ENCODE data around the gene SMARCE1. TPM values are rescaled to one million over a fixed set of nuclear protein-coding genes. Genes with fewer than 3 reads are reported as not detected.

SMARCE1 gene
- total and polyA plus RNA-seq, 9 of the 15 experiments (the other 6 are each of a cell fraction or from before 2014, with no cell fraction given): 64.1 to 142 (median 114) TPM

- Histone ChIP-seq H3K9me3 (replicated peaks; ENCODE audit: control insufficient read depth, insufficient read depth, low read depth, low read length) (no peaks in the 10 kb centered on the region; the same call in 1 of the 2 replicates), H3K36me3 (ENCODE audit: control insufficient read depth, insufficient read depth, low read length) (no peaks in the 10 kb centered on the region), H3K79me2 (ENCODE audit: control insufficient read depth, insufficient read depth, low read length) (no peaks in the 10 kb centered on the region), H3K27me3 (ENCODE audit: control insufficient read depth in 2 of 2, insufficient read depth in 2 of 2, low read length in 2 of 2) (no peaks in the 10 kb centered on the region), H4K20me1 (replicated peaks; ENCODE audit: control insufficient read depth, insufficient read depth, low read length) (no peaks in the 10 kb centered on the region), H3K9me1 (ENCODE audit: control insufficient read depth, insufficient read depth, low read length) (no peaks in the 10 kb centered on the region), H3K4me2 (ENCODE audit: insufficient read depth, low read length) (no peak overlapping the region), H3K4me1 (replicated peaks in 1 of 2; ENCODE audit: control insufficient read depth in 2 of 2, insufficient read depth in 2 of 2, low read length in 2 of 2) (peaks cover 4% of the 10 kb centered on the region in 2 experiments; a peak in 3 of 5 replicates), H3K9ac (ENCODE audit: insufficient read depth in 1 of 2, low read depth in 2 of 2, low read length in 2 of 2) (no peak overlapping the region), H3K27ac (ENCODE audit: extremely low read depth, low read depth, low read length) (no peak overlapping the region), H2AFZ (ENCODE audit: low read depth, low read length) (no peak overlapping the region), H3K4me3 (no peak overlapping the region)
- FAIRE-seq (no peak), DNase-seq (ENCODE audit: extremely low read depth in 1 of 4, low spot score in 3 of 4) (no peak), ATAC-seq (no peak)
- POLR2A ChIA-PET: no interaction called here
- WGBS (ENCODE audit: insufficient coverage, low coverage, missing lambda C conversion rate): 44% methylated on average over 1 of the region's 2 CpGs
- no TSS peak for BruUV-seq (replicated peaks)
- intact Hi-C loops (cut with micrococcal nuclease): no loop called here
- CTCF ChIA-PET (ENCODE audit: low intra/inter-chr PET ratio): no interaction called here
- in situ Hi-C loops (cut with MboI): no loop called here
- no peak for TF ChIP-seq TSHZ1 (CRISPR knock-in tag; IDR thresholded peaks at IDR 0.05)
- no peak for TF ChIP-seq ZNF174 (CRISPR knock-in tag; IDR thresholded peaks at IDR 0.05)
- TF ChIP-seq, protein P1, sequence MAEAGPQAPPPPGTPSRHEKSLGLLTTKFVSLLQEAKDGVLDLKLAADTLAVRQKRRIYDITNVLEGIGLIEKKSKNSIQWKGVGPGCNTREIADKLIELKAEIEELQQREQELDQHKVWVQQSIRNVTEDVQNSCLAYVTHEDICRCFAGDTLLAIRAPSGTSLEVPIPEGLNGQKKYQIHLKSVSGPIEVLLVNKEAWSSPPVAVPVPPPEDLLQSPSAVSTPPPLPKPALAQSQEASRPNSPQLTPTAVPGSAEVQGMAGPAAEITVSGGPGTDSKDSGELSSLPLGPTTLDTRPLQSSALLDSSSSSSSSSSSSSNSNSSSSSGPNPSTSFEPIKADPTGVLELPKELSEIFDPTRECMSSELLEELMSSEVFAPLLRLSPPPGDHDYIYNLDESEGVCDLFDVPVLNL (CRISPR knock-in tag; IDR thresholded peaks at IDR 0.05; ENCODE audit: low read depth): no peak
- TF ChIP-seq GATAD2B (IDR thresholded peaks at IDR 0.05; ENCODE audit: borderline replicate concordance): no peak
- no peak for TF ChIP-seq FOXJ3 (CRISPR knock-in tag; IDR thresholded peaks at IDR 0.05)
- no peak for TF ChIP-seq KLF1 (tag; IDR thresholded peaks at IDR 0.05)
- TF ChIP-seq, protein P2, sequence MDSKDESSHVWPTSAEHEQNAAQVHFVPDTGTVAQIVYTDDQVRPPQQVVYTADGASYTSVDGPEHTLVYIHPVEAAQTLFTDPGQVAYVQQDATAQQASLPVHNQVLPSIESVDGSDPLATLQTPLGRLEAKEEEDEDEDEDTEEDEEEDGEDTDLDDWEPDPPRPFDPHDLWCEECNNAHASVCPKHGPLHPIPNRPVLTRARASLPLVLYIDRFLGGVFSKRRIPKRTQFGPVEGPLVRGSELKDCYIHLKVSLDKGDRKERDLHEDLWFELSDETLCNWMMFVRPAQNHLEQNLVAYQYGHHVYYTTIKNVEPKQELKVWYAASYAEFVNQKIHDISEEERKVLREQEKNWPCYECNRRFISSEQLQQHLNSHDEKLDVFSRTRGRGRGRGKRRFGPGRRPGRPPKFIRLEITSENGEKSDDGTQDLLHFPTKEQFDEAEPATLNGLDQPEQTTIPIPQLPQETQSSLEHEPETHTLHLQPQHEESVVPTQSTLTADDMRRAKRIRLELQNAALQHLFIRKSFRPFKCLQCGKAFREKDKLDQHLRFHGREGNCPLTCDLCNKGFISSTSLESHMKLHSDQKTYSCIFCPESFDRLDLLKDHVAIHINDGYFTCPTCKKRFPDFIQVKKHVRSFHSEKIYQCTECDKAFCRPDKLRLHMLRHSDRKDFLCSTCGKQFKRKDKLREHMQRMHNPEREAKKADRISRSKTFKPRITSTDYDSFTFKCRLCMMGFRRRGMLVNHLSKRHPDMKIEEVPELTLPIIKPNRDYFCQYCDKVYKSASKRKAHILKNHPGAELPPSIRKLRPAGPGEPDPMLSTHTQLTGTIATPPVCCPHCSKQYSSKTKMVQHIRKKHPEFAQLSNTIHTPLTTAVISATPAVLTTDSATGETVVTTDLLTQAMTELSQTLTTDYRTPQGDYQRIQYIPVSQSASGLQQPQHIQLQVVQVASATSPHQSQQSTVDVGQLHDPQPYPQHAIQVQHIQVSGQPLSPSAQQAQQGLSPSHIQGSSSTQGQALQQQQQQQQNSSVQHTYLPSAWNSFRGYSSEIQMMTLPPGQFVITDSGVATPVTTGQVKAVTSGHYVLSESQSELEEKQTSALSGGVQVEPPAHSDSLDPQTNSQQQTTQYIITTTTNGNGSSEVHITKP (IDR thresholded peaks at IDR 0.05; ENCODE audit: partially characterized antibody): no peak
- no peak for TF ChIP-seq ZSCAN32 (CRISPR knock-in tag; IDR thresholded peaks at IDR 0.05)
- no peak for TF ChIP-seq TAF9B (IDR thresholded peaks at IDR 0.05; ENCODE audit: partially characterized antibody)
- no peak for TF ChIP-seq CAMTA2 (CRISPR knock-in tag; conservative IDR thresholded peaks at IDR 0.05)
- TF ChIP-seq JUNB (CRISPR knock-in tag; conservative IDR thresholded peaks at IDR 0.05): no peak
- no peak for TF ChIP-seq PYGO2 (tag; IDR thresholded peaks at IDR 0.05)
- TF ChIP-seq, protein P3, sequence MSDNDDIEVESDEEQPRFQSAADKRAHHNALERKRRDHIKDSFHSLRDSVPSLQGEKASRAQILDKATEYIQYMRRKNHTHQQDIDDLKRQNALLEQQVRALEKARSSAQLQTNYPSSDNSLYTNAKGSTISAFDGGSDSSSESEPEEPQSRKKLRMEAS (CRISPR knock-in tag; IDR thresholded peaks at IDR 0.05): no peak
- no peak for TF ChIP-seq DLX4 (CRISPR knock-in tag; IDR thresholded peaks at IDR 0.05)
- TF ChIP-seq HMG20B (CRISPR knock-in tag; IDR thresholded peaks at IDR 0.05): no peak
Measured at GRCh38 chr17:40588552-40588951, 59.1 kb downstream of the SMARCE1 start.
